GM19035 (cell line): ENCODE data around the gene TFDP1.
A peak's percentile ranks its signal among the peaks of the same experiment; 100 is the strongest.

Source experiments
- ATAC-seq: cut with Tn5 transposase; IDR thresholded peaks from one replicate; pipeline ENCODE4 v1.9.1; 2021; ENCODE audit not compliant: unreplicated experiment

The TFDP1 gene

GRCh38 chr13:113596321-113597200, 12.0 kb downstream of the TFDP1 start:
- ATAC-seq = no peak

- no peak for ATAC-seq
Measured at GRCh38 chr13:113597391-113598080, 13.0 kb downstream of the TFDP1 start.

- no peak for ATAC-seq
Measured at GRCh38 chr13:113598081-113598410, 13.5 kb downstream of the TFDP1 start.

GRCh38 chr13:113598481-113598880, 13.9 kb downstream of the TFDP1 start:
- ATAC-seq = no peak

GRCh38 chr13:113599391-113599790, 14.8 kb downstream of the TFDP1 start:
- no peak for ATAC-seq

DNA sequence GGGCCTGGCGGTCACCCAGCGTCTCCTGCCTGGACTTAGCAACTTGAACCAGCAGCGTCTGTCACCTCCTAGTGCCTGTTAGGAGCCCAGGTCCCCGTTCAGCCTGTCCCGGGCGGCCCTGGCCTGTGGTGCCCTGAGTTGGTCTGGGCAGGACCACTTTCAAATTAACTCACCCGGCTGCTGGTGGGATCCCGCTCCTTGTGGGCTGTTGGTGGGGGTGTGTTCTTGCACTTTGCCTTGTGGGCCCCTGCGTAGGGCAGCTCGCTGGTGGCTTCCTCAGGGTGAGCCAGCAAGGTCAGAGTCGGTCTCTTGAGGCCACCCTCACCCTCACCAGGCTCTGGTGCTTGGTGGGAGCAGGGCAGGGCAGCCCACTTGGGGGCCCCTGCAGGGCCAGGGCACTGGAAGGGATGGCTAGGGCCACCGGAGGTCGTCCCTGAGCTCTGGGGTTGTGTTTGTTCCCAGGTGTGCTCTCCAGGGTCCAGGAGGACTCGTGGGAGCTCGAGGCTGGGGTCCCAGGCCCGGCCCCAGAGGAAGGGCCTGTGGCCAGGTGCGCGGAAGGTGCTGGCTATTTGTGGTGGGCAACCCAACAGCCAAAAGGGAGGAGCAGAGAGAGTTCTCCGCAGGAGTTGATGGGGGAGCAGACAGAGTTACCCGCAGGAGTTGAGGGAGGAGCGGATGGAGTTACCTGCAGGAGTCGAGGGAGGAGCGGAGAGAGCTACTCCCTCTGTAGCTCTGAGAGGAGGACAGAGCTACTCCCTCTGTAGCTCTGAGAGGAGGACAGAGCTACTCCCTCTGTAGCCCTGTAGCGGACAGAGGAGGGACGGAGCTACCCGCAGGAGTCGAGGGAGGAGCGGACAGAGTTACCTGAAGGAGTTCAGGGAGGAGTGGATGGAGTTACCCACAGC, 16.9 kb downstream of the TFDP1 start:
- no peak for ATAC-seq

DNA sequence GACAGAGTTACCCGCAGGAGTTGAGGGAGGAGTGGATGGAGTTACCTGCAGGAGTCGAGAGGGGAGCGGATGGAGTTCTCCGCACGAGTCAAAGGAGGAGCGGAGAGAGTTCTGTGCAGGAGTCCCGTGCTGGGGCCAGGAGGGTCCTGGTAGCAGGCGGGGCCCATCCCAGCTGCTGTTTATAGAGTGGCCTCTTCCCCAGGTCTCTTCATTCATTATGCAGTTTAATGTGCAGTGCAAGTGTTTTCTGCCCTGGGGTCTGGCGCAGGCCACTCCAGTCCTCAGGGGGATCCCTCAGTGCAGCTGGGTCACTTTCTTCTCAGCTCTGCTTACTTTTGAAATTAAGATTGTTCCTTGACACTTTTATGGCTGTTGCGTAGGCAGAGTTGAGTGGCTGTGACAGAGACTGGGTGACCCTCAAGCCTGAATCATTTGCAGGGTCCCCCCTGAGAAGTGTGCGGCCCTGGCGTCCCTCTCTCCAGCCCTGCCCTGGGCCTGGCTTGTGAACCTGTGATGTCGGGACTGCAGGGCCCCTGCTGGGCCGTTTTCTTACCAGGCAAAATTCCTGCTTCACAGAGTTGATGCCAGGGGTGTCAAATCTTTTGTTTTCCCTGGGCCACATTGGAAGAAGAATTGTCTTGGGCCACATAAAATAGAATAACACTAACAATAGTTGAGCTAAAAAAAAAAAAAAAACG, 17.9 kb downstream of the TFDP1 start:
- no peak for ATAC-seq

DNA sequence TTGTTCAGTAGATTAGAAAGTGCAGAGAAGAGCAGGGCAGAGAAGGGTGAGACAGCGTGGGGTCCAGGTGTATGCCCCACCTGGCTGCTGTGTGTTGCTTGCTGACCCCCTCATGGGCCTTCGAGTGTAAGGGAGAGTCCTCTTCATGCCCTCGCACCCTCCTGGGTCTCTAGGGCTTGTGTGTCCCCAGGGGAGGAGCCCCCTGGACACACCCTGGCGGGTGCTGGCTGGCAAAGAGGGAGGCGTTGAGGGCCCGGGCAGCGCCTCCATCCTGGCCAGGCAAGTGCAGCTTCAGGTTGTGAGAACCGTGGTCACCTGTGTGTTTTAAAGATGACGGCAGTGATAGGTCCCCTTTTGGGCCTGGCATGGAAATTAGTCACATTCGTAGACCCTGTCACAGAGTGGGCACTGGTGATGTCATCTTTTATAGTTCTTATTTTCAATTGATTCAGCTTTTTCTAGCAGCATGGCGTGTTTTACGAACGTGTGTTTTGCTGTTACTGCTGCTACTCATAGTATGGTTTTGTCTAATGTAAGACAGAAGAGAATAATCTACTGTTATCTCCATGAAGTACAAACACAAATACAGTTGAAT, 18.7 kb downstream of the TFDP1 start:
- ATAC-seq = no peak

DNA sequence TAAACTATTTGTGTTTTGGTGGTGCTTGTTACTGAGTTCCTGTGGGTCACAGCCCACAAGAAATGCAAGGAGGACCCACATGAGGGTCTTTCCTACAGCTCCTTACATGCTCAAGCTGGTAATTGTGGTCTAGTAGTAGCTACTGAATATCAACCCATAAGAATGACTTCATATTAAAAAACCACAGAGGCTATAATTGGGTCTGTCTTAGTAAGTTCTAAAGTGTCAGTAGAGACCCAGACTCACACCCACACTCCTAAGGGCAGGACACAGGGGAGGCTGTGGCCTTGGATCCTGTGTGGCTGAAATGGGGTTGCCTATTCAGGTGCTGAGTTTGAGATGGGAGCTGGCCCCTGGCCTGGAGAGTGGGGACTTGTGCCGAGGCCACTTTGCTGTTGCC, 19.6 kb downstream of the TFDP1 start:
- ATAC-seq = peak; percentile 76

DNA sequence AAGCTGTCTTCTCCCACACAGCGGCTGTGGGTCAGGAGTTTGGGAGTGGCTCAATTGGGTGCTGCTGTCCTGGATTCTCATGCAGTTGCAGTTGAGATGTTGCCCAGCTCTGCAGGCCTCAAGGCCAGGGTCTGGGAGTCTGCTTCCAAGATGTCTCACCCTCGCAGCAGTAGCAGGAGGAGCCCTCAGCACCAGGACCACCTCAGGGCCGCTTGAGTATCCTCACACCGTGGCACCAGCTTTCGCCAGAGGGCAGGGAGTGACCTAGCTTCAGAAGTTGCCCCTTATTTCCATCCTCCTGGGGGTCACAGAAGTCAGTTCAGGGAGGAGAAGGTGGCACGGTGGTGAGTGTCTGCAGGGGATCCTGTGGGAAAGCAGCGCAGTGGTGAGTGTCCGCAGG, 20.9 kb downstream of the TFDP1 start:
- no peak for ATAC-seq

DNA sequence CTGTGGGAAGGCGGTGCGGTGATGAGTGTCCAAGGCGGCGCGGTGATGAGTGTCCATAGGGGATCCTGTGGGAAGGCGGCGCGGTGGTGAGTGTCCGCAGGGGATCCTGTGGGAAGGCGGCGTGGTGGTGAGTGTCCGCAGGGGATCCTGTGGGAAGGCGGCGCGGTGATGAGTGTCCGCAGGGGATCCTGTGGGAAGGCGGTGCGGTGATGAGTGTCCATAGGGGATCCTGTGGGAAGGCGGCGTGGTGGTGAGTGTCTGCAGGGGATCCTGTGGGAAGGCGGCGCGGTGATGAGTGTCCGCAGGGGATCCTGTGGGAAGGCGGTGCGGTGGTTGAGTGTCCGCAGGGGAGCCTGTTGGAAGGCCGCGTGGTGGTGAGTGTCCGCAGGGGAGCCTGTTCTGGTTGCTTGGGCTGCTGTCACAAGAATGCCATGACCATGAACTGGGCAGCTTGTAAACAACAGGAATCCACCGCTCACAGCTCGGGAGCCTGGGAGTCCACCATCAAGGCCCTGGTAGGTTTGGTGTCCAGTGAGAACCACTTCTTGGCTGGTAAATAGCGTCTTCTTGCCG, 21.4 kb downstream of the TFDP1 start:
- ATAC-seq = no peak

GRCh38 chr13:113607056-113607888, 22.7 kb downstream of the TFDP1 start:
- ATAC-seq = no peak

GRCh38 chr13:113607889-113608635, 23.5 kb downstream of the TFDP1 start:
- ATAC-seq = no peak

DNA sequence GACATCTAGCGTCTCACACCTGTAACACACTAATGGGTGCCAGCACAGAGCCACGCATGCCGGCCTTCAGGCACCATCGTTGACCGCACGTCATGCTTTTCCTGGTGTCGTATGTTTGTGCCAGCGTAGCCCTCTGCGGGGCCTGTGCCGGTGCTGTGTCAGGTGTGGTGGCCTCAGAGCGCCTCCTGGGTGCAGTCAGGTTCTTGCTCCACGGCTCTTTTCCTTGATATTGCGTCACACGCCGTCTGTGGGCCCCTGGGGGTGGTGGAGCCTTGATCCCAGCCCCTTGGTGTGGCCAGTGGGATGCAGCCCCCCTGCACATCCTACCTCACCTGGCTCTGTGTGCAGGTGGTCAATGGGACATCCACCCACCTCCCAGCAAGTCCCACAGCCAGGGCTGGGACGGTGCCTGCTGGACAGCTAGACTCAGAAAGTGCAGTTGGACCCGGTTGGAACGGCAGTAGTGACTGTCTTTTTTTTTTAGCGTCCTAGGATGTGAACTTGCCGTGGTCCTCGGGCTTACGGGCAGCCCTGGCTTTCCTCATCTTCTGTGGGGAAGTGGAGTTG, 24.5 kb downstream of the TFDP1 start:
- ATAC-seq = no peak

- no peak for ATAC-seq
Measured at GRCh38 chr13:113609616-113610015, 25.1 kb downstream of the TFDP1 start.

GRCh38 chr13:113610266-113610665, 25.7 kb downstream of the TFDP1 start:
- no peak for ATAC-seq

GRCh38 chr13:113611996-113612395, 27.4 kb downstream of the TFDP1 start:
- ATAC-seq = no peak

GRCh38 chr13:113612607-113613006, 28.1 kb downstream of the TFDP1 start:
- ATAC-seq = no peak
